ENCODE data around the gene CUEDC1.
"Not testable (repeated sequence)": the region's sequence is repeated elsewhere in the genome, so short reads cannot be mapped to it uniquely, and the experiment has no call there.

The CUEDC1 gene

DNA sequence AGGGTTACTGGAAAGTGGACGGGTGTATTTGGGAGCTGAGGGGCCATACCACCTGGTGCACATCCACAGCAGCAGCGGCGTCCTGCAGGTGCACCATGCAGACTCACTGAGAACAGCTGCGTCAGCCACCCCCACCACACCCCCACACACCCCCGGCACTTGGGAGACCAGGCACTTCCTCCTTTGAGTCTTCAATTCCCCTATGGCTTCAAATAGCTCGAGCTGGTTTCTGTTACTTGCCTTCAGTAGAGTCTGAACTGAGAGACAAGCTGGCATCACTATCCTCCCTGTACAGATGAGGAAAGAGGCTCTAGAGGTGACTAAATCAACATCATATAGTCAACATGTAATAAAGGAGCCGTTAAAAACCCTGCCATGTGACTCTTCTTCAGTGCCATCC lies 15.4 kb downstream of the CUEDC1 start:
- no peak for DNase-seq (ENCODE audit: low read depth, low spot score)

DNA sequence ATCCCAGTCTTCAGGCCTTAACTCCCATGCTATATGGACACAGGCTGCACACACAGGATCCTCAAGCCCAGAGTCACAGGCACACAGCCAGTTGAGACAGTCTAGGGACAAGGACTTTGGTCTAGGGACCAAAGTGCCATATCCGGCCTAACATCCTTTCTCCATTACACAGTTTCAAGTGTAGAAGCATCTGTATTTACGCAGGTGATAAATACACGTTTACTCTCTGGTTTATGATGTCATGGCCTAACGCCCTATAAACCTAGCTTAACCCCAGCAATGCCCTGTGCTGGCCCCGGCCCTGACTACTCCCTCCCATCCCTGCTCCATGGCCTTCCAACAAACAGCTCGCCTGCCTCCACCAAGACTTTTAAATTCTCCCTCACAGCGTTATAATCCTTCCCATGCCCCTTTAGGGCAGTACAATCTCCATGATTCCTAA lies 17.1 kb downstream of the CUEDC1 start:
- no peak for DNase-seq (ENCODE audit: low read depth, low spot score)

DNA sequence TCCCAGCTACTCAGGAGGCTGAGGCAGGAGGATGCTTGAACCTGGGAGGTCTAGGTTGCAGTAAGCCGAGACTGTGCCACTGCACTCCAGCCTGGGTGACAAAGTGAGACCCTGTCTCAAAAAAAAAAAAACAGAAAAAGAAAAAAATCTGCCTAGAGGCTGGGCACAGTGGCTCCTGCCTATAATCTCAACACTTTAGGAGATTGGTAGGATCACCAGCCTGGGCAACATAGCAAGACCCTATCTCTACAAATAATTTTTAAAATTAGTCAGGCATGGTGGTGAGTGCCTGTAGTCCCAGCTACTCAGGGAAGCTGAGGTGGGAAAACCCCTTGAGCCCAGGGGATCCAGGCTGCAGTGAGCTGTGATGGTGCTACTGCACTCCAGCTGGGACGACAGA lies 17.7 kb downstream of the CUEDC1 start:
- no peak for DNase-seq (ENCODE audit: low read depth, low spot score)

DNA sequence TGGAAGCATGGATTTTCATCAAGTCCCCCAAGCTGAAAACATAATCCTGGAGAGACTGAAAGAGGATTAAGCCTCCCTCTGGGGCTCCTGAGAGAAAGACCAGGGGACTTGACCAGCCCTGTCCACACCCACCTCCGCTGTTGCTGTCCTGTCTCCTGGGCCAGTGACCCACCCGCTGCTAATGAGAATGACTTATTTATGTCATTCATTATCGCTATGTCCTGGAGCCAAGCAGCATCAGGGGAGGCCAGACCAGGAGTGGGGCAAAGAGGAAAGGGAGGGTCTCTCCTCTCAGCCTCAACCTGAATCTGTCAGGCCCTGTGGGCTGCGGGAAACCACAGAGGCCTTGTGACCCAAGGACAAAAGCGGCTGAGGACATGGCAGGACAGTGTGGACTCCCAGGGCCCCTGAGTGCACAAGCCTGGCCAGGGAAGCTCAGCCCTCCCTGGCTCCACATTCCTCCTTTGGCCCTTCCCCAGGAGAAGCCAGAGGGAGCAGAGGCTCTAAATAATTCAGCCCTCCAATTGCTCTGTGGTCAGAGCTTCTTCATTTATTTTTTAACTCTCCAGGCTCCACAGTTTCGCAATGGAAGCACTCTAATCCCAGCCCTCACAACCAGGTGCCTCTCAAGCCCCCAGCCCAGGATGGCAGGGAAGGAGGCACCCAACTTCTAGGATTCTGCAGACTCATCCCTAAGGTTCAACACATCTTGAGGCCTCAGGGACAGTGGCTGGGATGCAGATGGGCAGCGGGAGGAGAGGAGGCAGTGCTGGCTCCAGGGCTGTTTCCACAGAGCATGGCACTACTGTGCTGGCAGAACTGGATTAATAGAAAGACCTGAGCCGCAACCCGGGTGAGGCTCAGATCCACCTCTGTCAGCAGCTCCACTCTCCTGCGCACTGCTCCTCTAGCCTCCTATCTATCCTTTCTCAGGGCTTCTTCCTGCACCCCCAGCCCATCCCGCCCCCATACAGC lies 19.1 kb downstream of the CUEDC1 start:
- DNase-seq (ENCODE audit: low read depth, low spot score), result no peak

DNA sequence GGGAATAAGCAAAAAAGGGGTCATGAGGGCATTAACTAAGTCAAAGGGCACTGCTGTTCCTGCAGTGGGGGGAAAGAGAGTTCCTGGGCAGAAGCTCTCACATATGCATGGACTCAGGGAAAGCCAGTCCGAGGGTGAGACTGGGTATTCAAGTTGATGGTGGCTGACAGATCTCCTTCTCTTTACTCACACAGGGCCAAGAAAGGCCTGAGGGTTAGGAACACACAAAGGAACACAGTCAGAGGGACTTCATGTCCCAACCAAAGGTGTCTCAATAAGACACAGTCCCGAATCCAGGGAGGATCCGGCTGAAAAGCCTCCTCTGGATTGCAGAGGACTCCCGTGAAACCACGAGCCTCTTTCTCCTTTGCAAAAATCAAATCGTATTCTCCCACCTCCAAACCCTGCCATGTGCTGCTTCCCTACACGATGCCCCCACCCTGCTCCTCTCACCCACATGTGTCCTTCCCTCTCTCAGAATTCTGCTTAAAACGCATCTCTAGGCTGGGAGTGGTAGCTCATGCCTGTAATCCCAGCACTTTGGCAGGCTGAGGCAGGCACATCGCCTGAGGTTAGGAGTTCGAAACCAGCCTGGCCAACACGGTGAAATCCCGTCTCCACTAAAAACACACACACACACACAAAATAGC lies 23.6 kb downstream of the CUEDC1 start:
- no peak for DNase-seq (ENCODE audit: low read depth, low spot score)

- DNase-seq (ENCODE audit: low read depth, low spot score), result no peak
Measured at GRCh38 chr17:57930239-57930638, 25.0 kb downstream of the CUEDC1 start.

DNA sequence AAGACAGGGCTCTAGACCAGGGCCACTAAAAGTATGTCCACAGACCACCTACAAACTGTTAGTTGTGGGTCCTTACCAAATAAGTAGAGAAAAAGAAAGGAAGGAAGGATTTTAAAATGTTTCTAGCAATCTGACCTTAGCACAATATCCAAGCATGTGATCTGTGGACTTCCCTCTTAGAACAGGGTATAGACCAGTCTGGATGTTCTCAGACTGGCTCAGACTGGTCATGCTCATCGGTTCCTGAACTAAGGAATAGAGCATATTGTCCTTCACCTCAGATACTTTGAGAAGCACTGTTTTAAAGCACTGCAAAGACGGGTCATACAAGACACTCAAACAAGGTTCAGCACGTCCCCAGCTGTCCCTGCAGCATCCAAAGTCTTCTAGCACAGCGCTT lies 25.8 kb downstream of the CUEDC1 start:
- no peak for DNase-seq (ENCODE audit: low read depth, low spot score)

DNA sequence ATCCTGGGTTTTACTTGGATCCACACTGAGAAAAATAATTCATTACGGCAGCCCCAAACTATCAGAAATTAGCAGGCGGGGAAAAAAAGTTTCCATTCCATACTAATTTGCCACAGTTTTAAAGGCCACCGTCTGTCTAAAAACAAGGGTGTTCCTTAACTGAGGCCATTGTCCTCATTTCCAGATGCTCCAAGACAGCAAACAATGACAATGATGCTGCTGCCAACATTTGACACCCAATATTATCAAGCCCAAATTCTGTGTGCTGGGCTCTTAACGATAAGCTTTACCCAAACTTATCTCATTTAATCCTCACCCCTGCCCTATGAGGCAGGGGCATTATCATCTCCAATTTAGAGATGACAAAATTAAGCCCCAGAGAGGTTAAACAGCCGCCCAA lies 26.3 kb downstream of the CUEDC1 start:
- no peak for DNase-seq (ENCODE audit: low read depth, low spot score)

DNA sequence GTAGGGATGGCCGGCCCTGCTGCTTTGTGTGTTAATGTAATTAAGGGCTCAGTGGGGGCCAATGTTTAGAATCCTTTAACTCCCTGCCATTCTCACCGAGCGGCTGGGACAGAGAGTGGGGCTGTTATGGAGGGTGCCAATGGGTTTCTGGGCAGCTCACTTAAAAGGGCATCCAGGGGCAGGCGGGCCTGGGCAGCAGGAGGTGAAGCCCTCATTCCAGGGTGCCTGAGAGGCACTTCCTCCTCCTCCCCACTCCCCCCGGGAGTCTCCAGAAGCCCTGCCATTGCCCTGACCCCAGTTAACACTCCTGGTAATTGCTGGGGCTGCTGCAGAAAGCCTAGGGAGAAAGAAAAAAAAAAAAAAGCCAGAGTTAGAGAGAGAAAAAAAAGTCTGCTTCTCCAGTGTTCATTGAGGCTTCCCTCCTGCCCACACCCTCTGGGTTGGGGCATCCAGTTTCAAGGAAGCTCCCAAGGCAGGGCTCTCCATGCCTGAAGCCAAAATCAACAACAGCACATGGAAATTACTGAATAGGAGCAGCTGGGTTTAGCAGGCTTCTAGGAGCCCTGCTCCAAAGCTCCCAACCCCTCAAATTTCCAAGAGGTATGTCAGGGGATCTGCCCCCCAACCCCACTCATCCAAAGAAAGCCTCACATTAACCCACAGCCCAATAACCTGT lies 28.0 kb downstream of the CUEDC1 start:
- peak; percentile 85 for DNase-seq (ENCODE audit: low read depth, low spot score)

DNA sequence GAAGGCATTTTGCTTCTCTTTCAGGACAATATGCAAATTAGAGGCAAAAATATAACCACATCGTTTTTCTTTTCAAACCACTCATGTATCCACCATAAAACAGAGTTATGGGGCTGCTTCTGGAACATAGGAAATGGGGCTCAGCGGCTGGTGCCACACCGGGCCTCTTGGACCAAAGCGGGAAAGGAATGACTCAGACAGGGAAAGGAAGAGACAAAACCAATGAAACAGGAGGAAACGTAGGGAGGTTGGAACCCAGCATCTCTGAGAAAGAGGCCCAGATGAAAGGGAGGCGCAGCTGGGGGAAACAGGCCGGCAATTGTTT lies 28.5 kb downstream of the CUEDC1 start:
- DNase-seq (ENCODE audit: low read depth, low spot score), result no peak

- DNase-seq (ENCODE audit: low read depth, low spot score), result no peak
Measured at GRCh38 chr17:57925361-57925990, 29.7 kb downstream of the CUEDC1 start.

GRCh38 chr17:57924677-57925076 lies 30.5 kb downstream of the CUEDC1 start:
- no peak for DNase-seq (ENCODE audit: low read depth, low spot score)

GRCh38 chr17:57923182-57923872 lies 31.9 kb downstream of the CUEDC1 start:
- no peak for DNase-seq (ENCODE audit: low read depth, low spot score)

- not testable (repeated sequence) for DNase-seq (ENCODE audit: low read depth, low spot score)
Measured at GRCh38 chr17:57922745-57923144, 32.5 kb downstream of the CUEDC1 start.

- DNase-seq (ENCODE audit: low read depth, low spot score), result no peak
Measured at GRCh38 chr17:57920916-57921703, 34.1 kb downstream of the CUEDC1 start.

DNA sequence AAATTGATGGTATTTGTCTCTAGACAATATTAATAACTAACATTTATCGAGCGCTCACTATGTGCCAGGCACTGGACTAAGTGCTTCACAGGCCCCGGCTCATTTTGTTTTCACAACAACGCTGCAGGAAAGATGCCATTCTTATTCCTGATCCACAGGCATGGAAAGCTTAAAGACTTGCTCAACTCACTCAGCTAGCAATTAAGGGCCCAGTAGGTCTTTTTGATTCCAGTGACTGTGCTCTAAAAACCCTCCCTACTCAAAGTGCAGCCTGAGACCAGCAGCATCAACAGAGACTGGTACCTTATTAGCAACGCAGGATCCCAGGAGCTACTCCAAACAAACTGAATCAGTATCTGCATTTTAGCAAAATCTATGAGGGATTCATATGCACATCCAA lies 35.3 kb downstream of the CUEDC1 start:
- DNase-seq (ENCODE audit: low read depth, low spot score), result no peak

GRCh38 chr17:57918017-57918895 lies 37.0 kb downstream of the CUEDC1 start:
- no peak for DNase-seq (ENCODE audit: low read depth, low spot score)

GRCh38 chr17:57916925-57917858 lies 38.0 kb downstream of the CUEDC1 start:
- no peak for DNase-seq (ENCODE audit: low read depth, low spot score)

Data from smooth muscle cell of the brain vasculature (primary cell).